HG03558 (cell line): ENCODE measurements around the gene AOC1.

Source experiments
- ATAC-seq: cut with Tn5 transposase; IDR thresholded peaks from one replicate; pipeline ENCODE4 v1.9.1; 2021; ENCODE audit warnings: moderate number of reproducible peaks; ENCODE audit not compliant: unreplicated experiment; ENCODE audit errors: extremely low read depth

Gene AOC1

GRCh38 chr7:150830937-150831336 is 21.4 kb upstream of the AOC1 start:
- no peak for ATAC-seq

GRCh38 chr7:150831851-150832250 is 20.5 kb upstream of the AOC1 start:
- no peak for ATAC-seq

- no peak for ATAC-seq
Measured at GRCh38 chr7:150835019-150835418, 17.3 kb upstream of the AOC1 start.

GRCh38 chr7:150835702-150836280 is 16.5 kb upstream of the AOC1 start:
- ATAC-seq = no peak

GRCh38 chr7:150838965-150839650 is 13.2 kb upstream of the AOC1 start:
- ATAC-seq = no peak

GRCh38 chr7:150842018-150842417 is 10.3 kb upstream of the AOC1 start:
- ATAC-seq = no peak

- ATAC-seq = no peak
Measured at GRCh38 chr7:150842716-150843115, 9.6 kb upstream of the AOC1 start.

- ATAC-seq = no peak
Measured at GRCh38 chr7:150845421-150845861, 6.9 kb upstream of the AOC1 start.

- ATAC-seq = no peak
Measured at GRCh38 chr7:150846291-150847115, 5.8 kb upstream of the AOC1 start.

- ATAC-seq = no peak
Measured at GRCh38 chr7:150847536-150847935, 4.8 kb upstream of the AOC1 start.

GRCh38 chr7:150848111-150848510 is 4.2 kb upstream of the AOC1 start:
- ATAC-seq = no peak

- no peak for ATAC-seq
Measured at GRCh38 chr7:150848561-150849115, 3.7 kb upstream of the AOC1 start.

GRCh38 chr7:150849204-150849775 is 3.0 kb upstream of the AOC1 start:
- no peak for ATAC-seq

GRCh38 chr7:150850273-150850672 is 2.0 kb upstream of the AOC1 start:
- ATAC-seq = no peak

GRCh38 chr7:150851492-150852370 is 586 bp upstream of the AOC1 start:
- no peak for ATAC-seq

- no peak for ATAC-seq
Measured at GRCh38 chr7:150854066-150855000, 2.0 kb downstream of the AOC1 start.

GRCh38 chr7:150855046-150855445 is 2.7 kb downstream of the AOC1 start:
- no peak for ATAC-seq

- ATAC-seq = no peak
Measured at GRCh38 chr7:150855476-150856302, 3.4 kb downstream of the AOC1 start.
